ENCODE measurements around the gene GNAQ. TPM values are rescaled to one million over a fixed set of nuclear protein-coding genes. Genes with fewer than 3 reads are reported as not detected.

Gene GNAQ
- total RNA-seq, 1 experiment from 2014 or later: 55.5 TPM

DNA sequence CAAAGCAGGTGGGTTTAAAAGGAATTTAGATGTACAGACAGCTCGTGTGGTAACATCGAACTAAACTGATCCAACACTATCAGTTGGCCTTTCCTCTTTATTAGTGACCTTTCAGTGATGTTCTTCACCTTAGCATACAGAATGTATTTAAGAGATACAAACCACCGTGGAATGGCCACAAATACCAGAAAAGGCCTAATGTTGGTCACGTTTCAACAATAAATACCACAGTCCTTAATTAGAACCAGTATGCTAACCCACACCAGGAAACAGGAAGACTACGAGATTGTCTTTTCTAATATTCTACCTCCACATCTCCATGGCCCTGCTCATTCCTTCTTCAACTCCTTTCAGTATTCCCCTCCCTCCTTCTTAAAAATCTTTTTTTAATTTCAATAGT is 40.4 kb downstream of the GNAQ start (continued):
- TF ChIP-seq, protein P1, sequence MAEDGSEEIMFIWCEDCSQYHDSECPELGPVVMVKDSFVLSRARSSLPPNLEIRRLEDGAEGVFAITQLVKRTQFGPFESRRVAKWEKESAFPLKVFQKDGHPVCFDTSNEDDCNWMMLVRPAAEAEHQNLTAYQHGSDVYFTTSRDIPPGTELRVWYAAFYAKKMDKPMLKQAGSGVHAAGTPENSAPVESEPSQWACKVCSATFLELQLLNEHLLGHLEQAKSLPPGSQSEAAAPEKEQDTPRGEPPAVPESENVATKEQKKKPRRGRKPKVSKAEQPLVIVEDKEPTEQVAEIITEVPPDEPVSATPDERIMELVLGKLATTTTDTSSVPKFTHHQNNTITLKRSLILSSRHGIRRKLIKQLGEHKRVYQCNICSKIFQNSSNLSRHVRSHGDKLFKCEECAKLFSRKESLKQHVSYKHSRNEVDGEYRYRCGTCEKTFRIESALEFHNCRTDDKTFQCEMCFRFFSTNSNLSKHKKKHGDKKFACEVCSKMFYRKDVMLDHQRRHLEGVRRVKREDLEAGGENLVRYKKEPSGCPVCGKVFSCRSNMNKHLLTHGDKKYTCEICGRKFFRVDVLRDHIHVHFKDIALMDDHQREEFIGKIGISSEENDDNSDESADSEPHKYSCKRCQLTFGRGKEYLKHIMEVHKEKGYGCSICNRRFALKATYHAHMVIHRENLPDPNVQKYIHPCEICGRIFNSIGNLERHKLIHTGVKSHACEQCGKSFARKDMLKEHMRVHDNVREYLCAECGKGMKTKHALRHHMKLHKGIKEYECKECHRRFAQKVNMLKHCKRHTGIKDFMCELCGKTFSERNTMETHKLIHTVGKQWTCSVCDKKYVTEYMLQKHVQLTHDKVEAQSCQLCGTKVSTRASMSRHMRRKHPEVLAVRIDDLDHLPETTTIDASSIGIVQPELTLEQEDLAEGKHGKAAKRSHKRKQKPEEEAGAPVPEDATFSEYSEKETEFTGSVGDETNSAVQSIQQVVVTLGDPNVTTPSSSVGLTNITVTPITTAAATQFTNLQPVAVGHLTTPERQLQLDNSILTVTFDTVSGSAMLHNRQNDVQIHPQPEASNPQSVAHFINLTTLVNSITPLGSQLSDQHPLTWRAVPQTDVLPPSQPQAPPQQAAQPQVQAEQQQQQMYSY (CRISPR knock-in tag; IDR thresholded peaks at IDR 0.05): no peak
- TF ChIP-seq, protein P2, sequence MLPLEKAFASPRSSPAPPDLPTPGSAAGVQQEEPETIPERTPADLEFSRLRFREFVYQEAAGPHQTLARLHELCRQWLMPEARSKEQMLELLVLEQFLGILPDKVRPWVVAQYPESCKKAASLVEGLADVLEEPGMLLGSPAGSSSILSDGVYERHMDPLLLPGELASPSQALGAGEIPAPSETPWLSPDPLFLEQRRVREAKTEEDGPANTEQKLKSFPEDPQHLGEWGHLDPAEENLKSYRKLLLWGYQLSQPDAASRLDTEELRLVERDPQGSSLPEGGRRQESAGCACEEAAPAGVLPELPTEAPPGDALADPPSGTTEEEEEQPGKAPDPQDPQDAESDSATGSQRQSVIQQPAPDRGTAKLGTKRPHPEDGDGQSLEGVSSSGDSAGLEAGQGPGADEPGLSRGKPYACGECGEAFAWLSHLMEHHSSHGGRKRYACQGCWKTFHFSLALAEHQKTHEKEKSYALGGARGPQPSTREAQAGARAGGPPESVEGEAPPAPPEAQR (CRISPR knock-in tag; IDR thresholded peaks at IDR 0.05): no peak
- TF ChIP-seq, protein P3, sequence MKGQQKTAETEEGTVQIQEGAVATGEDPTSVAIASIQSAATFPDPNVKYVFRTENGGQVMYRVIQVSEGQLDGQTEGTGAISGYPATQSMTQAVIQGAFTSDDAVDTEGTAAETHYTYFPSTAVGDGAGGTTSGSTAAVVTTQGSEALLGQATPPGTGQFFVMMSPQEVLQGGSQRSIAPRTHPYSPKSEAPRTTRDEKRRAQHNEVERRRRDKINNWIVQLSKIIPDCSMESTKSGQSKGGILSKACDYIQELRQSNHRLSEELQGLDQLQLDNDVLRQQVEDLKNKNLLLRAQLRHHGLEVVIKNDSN (CRISPR knock-in tag; IDR thresholded peaks at IDR 0.05): no peak
- TF ChIP-seq PRRX2 (CRISPR knock-in tag; IDR thresholded peaks at IDR 0.05): no peak
- no peak for TF ChIP-seq ZNF219 (CRISPR knock-in tag; IDR thresholded peaks at IDR 0.05; ENCODE audit: borderline replicate concordance)
- TF ChIP-seq TEAD1 (CRISPR knock-in tag; IDR thresholded peaks at IDR 0.05): no peak
- TF ChIP-seq, protein P4, sequence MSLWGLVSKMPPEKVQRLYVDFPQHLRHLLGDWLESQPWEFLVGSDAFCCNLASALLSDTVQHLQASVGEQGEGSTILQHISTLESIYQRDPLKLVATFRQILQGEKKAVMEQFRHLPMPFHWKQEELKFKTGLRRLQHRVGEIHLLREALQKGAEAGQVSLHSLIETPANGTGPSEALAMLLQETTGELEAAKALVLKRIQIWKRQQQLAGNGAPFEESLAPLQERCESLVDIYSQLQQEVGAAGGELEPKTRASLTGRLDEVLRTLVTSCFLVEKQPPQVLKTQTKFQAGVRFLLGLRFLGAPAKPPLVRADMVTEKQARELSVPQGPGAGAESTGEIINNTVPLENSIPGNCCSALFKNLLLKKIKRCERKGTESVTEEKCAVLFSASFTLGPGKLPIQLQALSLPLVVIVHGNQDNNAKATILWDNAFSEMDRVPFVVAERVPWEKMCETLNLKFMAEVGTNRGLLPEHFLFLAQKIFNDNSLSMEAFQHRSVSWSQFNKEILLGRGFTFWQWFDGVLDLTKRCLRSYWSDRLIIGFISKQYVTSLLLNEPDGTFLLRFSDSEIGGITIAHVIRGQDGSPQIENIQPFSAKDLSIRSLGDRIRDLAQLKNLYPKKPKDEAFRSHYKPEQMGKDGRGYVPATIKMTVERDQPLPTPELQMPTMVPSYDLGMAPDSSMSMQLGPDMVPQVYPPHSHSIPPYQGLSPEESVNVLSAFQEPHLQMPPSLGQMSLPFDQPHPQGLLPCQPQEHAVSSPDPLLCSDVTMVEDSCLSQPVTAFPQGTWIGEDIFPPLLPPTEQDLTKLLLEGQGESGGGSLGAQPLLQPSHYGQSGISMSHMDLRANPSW (CRISPR knock-in tag; conservative IDR thresholded peaks at IDR 0.05; ENCODE audit: low read depth): no peak
- TF ChIP-seq MYBL2 (CRISPR knock-in tag; IDR thresholded peaks at IDR 0.05): no peak
- no peak for TF ChIP-seq ZNF671 (CRISPR knock-in tag; IDR thresholded peaks at IDR 0.05)
- TF ChIP-seq ETV6 (CRISPR knock-in tag; IDR thresholded peaks at IDR 0.05): no peak
- TF ChIP-seq, protein P5, sequence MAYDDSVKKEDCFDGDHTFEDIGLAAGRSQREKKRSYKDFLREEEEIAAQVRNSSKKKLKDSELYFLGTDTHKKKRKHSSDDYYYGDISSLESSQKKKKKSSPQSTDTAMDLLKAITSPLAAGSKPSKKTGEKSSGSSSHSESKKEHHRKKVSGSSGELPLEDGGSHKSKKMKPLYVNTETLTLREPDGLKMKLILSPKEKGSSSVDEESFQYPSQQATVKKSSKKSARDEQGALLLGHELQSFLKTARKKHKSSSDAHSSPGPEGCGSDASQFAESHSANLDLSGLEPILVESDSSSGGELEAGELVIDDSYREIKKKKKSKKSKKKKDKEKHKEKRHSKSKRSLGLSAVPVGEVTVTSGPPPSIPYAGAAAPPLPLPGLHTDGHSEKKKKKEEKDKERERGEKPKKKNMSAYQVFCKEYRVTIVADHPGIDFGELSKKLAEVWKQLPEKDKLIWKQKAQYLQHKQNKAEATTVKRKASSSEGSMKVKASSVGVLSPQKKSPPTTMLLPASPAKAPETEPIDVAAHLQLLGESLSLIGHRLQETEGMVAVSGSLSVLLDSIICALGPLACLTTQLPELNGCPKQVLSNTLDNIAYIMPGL (CRISPR knock-in tag; IDR thresholded peaks at IDR 0.05): no peak

DNA sequence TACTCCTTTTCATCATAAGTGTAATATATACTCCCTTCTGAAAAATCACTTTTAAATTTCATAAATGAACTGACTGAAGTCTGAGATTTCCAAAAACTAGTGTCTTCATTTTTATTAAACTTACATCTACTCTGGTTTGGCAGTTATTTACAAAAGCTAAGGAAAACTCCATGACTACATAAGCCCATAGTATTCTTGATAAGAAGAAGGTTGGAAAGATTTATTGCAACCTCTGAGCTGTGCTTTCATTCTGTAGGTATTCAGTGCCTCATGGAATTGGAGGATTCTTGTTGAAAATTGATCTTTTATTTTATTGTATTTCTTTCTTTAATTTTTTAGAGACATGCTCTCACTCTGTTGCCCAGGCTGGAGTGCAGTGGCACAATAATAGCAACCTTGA is 41.7 kb downstream of the GNAQ start:
- POLR2A ChIA-PET: no interaction called here
- CTCF ChIA-PET: interaction anchor here (1.9 kb wide), 1 partner anchor 13 kb away, joined by 8 read pairs; no protein-coding TSS in a partner anchor
- H3K9me3 Mint-ChIP-seq: peaks cover 6% of the 10 kb centered on the region
- H3K4me1 Mint-ChIP-seq: peaks cover 18% of the 10 kb centered on the region
- no peaks in the 10 kb centered on the region for H3K27me3 Mint-ChIP-seq (ENCODE audit: low read depth)
- peaks cover 13% of the 10 kb centered on the region for H3K36me3 Mint-ChIP-seq
- no peak overlapping the region for H3K27ac Mint-ChIP-seq
- DNase-seq (ENCODE audit: low spot score) (no peak), ATAC-seq (no peak)
- no peak overlapping the region for H3K4me3 Mint-ChIP-seq
- TF ChIP-seq, protein P6, sequence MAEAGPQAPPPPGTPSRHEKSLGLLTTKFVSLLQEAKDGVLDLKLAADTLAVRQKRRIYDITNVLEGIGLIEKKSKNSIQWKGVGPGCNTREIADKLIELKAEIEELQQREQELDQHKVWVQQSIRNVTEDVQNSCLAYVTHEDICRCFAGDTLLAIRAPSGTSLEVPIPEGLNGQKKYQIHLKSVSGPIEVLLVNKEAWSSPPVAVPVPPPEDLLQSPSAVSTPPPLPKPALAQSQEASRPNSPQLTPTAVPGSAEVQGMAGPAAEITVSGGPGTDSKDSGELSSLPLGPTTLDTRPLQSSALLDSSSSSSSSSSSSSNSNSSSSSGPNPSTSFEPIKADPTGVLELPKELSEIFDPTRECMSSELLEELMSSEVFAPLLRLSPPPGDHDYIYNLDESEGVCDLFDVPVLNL (CRISPR knock-in tag; IDR thresholded peaks at IDR 0.05; ENCODE audit: borderline replicate concordance, low read depth): no peak
- TF ChIP-seq PRRX2 (CRISPR knock-in tag; IDR thresholded peaks at IDR 0.05): no peak
- no peak for TF ChIP-seq ELF4 (CRISPR knock-in tag; IDR thresholded peaks at IDR 0.05; ENCODE audit: low read depth)
- TF ChIP-seq, protein P7, sequence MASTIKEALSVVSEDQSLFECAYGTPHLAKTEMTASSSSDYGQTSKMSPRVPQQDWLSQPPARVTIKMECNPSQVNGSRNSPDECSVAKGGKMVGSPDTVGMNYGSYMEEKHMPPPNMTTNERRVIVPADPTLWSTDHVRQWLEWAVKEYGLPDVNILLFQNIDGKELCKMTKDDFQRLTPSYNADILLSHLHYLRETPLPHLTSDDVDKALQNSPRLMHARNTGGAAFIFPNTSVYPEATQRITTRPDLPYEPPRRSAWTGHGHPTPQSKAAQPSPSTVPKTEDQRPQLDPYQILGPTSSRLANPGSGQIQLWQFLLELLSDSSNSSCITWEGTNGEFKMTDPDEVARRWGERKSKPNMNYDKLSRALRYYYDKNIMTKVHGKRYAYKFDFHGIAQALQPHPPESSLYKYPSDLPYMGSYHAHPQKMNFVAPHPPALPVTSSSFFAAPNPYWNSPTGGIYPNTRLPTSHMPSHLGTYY (CRISPR knock-in tag; IDR thresholded peaks at IDR 0.05): no peak
- no peak for TF ChIP-seq OVOL2 (CRISPR knock-in tag; IDR thresholded peaks at IDR 0.05; ENCODE audit: borderline replicate concordance)
- no peak for TF ChIP-seq RELA (CRISPR knock-in tag; IDR thresholded peaks at IDR 0.05; ENCODE audit: borderline replicate concordance)
- TF ChIP-seq, protein P1 (CRISPR knock-in tag; IDR thresholded peaks at IDR 0.05): no peak
- no peak for TF ChIP-seq TP53 (CRISPR knock-in tag; IDR thresholded peaks at IDR 0.05)

Data from WTC11 (cell line).